A204.1 (cell line): Measurements from ENCODE around the gene MICALL2.

Experiments used
- FAIRE-seq: peaks from 2 replicates; lab custom pipeline; 2012; peaks lifted over from hg19 to GRCh38; lab: Jason Lieb, UNC

Gene MICALL2

DNA sequence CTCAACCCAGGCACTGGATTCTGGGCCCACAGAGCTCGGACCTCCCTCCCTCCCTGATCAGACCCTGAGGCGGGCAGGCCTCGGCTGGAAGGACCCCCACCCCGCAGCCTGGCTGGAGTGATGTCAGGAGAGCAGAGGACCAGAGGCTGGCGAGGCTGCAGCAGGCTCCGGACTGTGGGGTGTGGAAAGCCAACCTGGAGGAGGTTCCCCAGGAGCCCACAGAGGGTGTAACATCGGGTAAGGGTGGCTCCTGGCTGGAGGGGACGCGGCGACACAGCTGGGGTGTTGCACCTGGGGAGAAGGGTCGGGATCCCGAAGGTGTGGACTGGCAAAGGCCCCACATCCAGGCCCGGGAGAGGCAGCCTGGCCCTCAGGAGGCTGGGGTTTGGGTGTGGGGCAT lies 8.9 kb upstream of the MICALL2 start:
- FAIRE-seq = no peak

DNA sequence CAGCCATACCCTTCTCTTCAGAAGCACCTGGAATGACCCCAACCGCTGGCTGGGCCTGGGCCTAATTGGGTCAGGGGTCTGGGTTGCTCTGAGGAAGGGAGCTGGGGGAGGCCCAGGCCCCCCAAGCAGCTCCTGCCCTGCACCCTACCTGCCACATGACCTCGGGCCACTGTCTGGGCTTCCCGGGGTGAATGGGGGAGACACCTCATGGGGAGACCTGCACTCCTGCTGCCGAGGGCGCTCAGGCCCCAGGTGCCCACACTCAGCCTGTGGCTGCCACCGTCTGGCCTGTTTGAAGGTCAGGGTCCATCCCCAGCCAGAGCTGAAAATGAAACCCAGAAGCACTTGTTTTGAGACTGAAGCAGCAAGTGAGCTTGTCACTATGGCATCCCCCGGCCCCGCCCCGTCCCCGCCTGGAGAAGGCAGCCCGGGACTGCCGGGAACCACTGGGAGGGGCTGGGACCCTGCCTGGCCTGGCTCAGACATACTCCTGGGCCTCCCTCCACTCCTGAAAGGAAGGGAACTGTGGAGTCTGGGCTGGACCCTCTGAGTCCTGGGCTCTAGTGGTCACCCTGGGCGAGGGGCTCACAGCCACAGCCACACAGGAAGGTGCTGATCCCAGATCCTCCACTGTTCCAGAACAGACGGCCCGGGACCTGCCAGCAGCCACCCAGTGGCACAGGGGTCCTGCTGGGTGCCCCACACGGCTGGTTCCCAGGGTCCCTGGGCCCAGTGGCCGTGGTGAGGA lies 7.4 kb upstream of the MICALL2 start:
- FAIRE-seq = no peak

DNA sequence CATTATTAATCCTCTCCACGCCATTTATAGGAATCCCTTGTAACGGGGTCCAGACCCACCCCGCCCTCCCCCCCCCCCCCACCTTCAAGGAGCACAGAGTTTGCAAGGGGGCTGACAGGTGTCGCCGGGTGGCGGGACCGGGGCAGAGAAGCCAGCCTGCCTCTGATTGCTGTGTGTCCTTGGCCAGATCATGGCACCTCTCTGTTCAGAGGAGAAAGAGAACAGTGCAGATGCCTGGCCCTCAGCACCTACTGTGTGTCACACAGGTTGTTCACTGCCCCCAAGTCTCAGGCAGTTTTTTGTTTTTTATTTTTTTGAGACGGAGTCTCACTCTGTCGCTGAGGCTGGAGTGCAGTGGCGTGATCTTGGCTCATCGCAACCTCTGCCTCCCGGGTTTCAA lies 5.4 kb upstream of the MICALL2 start:
- FAIRE-seq = no peak

DNA sequence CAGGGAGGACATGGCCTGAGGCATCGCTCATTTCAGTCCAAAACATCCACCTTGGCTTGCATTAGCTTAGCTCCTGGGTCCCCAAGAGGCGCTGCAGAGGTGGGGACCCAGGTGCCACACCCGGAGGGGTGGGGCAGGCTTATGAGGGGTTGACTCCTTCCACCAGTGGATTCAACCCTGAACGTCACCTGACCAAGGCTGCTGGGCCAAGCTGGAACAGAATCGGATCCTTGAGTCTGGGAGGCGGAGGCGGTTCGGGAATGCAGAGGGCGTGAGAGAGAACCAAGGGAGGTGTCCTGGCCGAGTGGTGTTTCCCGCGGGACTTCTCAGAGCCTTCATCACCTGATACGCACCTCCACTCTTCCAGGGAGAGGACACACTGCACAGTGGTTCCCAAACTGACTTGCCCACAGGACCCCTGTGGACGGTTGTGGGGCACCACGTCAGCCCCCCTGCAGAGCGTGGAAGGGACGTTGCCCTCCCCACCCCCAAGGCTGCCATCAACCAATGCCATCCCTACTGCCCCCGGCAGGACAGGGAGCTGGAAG lies 4.5 kb upstream of the MICALL2 start:
- FAIRE-seq = no peak

DNA sequence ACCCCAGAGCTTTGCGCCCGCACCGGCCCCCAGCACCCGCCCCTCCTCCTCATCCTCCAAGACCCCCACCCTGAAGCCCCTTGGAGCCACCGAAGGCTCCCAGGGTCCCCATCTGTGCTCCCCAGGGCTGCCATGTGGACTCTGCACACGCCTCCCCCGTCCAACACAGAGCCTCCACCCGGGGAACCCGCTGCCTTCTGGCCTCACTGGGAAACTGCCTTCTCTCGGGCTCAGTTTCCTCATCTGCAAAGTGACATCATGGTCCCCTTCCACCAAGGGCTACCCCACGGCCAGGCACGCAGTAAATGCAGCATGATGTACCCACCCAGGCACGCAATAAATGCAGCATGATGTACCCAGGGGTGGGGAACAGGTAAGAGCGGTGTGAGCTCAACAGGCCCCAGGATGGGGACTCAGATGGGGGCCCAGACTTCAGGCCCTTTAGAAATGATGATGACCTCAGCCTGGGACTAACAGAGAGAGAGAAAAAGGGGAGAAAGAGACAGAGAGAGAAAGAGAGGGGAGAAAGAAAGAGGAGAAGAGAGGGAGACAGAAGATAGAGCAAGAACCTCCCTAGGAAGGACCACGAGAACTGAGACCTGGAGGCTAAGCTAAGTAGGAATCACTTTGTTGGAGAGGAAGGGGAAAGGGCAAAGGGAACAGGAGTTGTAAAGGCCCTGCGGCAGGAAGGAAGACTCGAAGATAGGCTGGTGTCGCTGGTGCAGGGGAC lies 2.5 kb upstream of the MICALL2 start:
- no peak for FAIRE-seq

- no peak for FAIRE-seq
Observed at GRCh38 chr7:1460821-1461645, 1.8 kb upstream of the MICALL2 start.

- FAIRE-seq = no peak
Observed at GRCh38 chr7:1459920-1460820, 900 bp upstream of the MICALL2 start.

- no peak for FAIRE-seq
Observed at GRCh38 chr7:1459512-1459892, 232 bp upstream of the MICALL2 start.

DNA sequence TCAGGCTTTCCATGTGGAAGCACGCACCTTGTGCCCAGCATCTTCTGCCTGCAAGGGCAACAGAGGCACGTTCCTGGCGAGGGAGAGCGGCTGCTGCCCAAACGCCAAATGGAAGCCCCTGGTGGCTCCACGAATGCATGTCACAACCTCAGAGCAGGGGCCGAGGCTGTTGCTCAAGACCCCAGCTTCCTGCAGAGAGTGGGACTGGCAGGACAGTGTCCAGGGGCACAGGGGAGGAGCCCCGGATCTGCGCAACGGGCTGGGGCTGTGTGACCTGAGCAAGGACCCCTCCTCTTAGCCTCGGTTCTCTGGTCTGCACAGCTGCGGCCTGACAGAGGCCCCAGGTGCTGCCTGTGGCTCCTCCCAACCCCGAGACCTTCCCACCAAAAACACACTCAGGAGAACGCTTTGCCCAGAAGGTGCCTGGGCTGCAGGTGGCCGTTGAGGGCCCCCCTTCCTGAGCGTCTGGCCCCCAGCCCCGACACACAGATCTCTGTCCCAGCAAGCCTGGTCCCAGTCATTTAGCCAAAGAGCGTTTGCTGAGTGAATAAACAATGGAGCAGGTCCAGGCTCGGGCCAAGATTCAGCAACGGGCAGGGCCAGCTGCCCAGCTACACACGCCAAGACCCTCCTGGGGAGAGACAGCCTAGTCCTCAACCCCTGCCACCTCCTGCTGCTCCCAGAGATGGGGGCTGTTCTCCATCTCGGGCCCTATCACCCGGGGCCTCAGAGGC lies 1.2 kb downstream of the MICALL2 start:
- no peak for FAIRE-seq

DNA sequence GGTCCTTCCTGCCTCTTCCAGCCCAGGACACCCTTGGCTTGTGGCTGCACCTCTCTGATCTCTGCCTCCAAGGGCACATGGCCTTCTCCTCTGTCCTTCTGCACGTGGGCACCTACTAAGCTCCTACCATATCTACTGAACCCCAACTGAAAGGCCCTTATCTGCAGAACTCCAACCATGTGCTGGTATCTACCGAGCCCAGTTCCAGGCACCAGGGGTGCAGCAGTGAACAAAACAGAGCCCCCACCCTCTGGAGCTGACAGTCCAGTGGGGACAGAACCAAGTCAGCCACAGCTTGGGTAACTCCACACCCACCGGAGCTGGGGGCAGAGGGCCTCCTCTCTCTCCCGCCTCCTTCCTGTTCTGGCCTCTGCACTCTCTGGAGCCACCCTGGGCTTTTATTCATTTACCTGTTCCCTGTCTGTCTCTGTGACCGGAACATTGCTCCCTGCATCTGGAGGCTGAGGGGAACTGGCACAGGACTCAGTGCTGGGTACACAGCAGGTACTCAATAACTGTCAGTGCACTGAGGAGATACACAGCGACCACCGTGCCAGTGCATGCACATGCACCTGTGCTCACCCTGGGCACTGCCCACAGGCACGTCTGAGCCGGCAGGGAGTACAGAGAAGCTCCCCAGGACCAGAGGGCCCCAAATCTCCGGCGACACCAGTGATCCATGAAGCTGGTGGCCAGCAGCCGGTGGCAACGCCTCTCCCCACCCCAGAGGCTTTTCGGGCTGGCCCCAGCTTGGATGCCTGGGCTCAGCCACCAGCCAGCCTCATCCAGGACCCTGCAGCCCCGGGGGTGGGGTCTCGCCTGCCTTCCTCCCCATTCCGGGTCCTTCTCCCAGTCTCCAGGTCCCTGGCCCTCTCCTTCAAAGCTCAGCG lies 2.0 kb downstream of the MICALL2 start:
- FAIRE-seq = no peak

DNA sequence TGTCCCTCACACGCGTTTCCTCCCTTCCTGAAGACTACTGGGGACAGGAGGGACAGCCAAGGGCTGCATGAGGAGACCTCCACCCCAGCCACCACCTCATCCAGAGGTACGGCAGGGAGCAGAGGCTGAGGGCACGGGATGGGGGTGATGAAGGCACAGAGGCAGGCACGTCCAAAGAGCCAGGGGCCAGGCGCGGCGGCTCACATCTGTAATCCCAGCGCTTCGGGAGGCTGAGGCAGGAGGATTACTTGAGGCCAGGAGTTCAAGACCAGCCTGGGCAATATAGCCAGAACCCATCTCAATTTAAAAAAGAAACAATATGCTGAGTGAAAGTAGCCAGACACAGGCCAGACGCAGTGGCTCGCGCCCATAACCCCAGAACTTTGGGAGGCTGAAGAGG lies 3.3 kb downstream of the MICALL2 start:
- FAIRE-seq = no peak

DNA sequence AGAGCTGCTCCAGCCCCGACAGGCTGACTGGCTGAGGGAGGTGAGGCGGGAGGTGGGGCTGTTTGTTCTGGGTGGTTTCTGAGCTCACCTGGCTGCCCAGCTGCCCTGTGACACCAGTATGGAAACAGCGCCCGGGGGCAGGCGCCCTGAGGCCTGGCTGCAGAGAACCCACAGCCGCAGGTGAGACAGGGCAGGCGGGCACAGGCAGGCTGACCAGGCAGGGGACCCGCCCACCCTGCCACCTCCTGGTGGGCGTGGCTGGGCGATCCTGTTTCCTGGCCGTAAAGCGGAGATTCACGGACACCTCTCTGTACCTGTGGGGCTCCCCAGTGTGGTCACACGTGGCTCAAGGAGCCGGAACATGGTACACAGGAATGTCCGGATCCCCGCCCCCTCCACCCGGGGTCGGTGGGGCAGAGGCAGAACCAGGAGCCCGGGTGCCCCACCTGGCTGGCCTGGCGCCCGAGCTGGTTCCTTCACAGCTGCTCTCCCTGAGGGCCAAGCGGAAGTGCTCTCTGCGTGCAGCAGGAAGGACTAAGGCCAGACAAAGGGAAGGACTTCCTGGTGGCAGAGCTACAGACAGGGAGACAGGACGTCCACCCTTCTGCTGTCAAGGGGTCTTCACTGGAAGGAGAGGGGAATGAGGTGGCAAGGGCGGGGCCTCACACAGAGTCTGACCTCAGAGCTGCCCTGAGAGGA lies 3.9 kb downstream of the MICALL2 start:
- no peak for FAIRE-seq

DNA sequence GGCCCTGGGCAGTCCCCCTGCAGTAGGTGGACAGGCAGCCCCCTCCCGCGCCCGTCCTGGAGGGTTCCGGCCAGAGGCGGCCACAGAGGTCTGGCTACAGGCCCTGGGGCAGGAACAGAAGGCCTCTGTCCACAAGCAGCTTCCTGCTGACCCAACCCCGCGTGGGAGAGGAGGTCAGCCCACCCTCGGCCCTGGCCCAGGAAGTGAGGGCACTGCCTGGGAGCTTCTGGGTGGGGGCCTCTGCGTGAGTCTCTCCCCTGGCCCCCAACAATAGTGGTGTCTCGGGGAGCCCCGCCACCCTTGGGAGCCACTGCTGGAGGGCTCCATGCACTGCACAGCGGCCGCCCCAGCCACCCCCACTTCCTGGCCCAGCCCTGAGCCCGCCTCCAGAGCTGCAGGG lies 4.7 kb downstream of the MICALL2 start:
- FAIRE-seq = no peak

GRCh38 chr7:1452205-1452604 lies 7.1 kb downstream of the MICALL2 start:
- no peak for FAIRE-seq

DNA sequence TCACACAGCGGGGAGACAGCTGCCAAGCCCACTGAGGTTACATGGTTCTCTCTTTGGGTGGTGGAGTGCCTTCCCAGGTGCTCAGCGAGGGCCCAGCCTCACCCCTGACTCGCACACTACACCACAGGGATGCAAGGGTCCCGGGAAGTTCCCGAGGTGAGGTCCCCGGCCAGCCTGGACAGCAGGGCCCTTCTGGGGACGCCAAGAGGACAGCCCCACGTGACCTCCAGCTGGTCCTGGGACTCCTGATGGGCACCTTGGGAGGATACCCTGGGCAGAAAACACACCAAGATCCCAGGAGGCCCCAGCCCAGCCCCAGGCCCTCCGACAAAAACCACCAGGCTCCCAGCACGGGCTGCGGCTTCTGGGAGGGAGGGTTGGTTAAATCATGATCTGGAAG lies 8.3 kb downstream of the MICALL2 start:
- FAIRE-seq = no peak

DNA sequence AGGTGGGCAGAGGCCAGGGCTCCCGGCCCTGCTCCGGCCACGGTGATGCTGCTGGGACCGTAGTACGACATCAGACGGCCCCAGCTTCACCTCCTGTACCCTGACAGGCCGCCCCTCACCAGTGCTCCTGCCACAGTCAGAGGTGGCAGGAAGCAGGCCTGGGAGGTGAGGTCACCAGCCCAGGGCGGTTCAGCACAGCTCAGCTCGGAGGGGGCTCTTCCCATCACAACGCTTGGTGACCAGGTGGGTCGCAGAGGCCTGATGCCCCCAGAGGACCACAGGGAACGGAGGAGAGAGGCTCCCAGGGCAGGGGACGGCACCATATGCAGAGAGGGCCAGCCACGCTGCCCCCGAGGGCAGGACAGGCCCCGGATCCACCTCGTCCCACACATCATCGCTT lies 8.8 kb downstream of the MICALL2 start:
- no peak for FAIRE-seq

DNA sequence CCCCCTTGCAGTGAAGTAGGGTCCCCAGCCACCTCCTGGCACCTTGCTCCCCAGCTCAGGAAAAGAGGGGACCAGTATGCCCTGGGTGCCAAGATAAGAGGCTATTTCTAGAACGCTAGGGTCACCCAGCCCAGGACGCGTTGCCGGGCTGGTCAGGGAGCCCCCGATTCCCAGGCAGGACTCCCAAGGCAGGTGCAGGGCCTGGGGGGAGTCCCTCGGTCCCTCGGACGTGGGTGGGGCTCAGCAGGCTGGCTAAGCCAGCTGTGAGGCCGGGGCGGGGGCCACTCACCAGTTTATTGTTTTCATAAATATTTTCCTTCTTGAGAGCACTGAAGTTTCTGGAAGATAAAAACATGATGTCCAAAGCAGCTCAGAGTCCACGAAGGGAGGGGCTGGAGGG lies 9.3 kb downstream of the MICALL2 start:
- FAIRE-seq = no peak

GRCh38 chr7:1449501-1449900 lies 9.8 kb downstream of the MICALL2 start:
- no peak for FAIRE-seq

DNA sequence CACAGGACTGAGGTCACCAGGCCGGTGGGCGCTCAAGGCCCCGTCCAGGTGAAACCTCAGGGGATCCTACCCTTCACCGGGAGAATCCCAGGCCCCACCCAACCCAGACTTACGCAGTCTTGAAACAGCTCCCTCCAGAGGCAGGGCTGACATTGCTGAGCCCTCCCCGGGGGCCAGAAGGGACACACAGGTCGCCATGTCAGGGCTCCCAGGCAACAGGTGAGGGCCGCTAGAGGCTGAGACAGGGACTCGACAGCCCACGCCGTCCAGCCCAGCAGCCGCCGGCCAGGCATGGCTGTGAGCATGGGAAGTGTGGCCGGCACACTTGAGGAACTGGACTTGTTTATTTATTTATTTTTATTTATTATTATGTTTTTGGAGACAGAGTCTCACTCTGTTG lies 10.3 kb downstream of the MICALL2 start:
- no peak for FAIRE-seq
